GM18861 (cell line): ENCODE measurements around the gene VWA3B.
"Not testable (repeated sequence)": the region's sequence is repeated elsewhere in the genome, so short reads cannot be mapped to it uniquely, and the experiment has no call there.

Experiments
- ATAC-seq: cut with Tn5 transposase; IDR thresholded peaks from one replicate; pipeline ENCODE4 v1.9.1; 2021; ENCODE audit not compliant: unreplicated experiment

The VWA3B gene

DNA sequence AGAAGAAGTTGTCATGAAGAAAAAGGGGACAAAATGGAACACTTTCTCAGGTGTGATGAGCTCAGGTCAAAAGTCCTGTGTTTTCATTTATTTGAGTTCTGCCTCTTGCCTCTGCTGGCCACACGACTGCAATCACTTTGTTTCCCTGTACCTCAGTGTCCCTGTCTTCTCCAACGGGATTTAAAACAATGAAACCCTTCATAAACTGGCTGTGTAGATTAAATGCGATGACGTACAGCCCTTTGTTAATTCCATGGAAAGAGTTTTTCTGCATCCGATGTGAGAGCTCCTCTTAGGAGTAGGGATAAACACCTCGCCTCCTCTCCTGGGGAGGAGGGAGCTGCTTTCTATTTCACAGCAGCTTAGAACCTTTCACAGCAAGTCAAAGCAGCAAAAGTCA is 207.7 kb downstream of the VWA3B start:
- no peak for ATAC-seq

- no peak for ATAC-seq
These were observed 208.3 kb downstream of the VWA3B start for GRCh38 chr2:98295275-98295674.

GRCh38 chr2:98295721-98296414 is 208.9 kb downstream of the VWA3B start:
- ATAC-seq, result no peak

DNA sequence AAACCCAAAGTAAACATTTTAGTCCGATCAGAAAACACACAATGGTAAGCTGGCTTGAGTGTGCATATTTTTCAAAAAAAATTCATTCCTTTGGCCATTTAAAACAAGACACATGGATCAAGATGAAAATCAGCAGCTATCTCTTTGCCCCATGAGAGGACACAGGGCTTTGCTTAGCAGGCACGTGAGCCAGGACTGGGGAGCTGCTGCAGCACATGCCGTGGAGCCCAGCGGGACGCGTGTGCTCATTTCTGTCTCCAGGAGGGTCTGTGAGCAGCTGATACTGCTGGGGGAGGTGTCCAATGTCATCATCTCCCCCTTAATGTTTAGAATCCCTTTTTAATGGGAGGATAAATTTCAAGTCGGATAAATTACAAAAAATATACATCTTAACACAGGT is 209.5 kb downstream of the VWA3B start:
- ATAC-seq, result no peak

GRCh38 chr2:98297817-98298682 is 211.1 kb downstream of the VWA3B start:
- no peak for ATAC-seq

DNA sequence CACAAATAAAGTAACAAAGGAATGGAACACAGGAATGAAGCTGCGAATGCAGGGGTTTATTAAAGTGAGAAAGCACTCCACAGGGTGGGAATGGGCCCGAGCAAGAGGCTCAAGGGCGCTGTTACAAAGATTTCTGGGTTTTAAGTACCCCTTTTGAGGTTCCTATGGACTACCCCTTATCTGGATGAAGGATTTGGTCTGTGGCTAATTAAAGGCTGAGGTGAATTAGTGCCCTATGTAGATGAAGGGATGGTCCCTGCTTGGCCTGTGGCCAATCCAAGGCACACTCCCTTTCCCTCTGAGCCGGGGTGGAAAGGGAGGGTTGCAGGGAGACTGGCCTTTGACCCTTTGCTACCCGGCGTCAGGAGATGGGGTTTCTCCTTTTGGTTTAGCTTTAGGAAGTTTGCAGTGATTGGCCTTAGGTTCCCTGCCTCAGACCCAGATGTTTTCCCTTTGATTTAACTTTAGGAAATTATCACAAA is 211.8 kb downstream of the VWA3B start:
- ATAC-seq, result no peak

DNA sequence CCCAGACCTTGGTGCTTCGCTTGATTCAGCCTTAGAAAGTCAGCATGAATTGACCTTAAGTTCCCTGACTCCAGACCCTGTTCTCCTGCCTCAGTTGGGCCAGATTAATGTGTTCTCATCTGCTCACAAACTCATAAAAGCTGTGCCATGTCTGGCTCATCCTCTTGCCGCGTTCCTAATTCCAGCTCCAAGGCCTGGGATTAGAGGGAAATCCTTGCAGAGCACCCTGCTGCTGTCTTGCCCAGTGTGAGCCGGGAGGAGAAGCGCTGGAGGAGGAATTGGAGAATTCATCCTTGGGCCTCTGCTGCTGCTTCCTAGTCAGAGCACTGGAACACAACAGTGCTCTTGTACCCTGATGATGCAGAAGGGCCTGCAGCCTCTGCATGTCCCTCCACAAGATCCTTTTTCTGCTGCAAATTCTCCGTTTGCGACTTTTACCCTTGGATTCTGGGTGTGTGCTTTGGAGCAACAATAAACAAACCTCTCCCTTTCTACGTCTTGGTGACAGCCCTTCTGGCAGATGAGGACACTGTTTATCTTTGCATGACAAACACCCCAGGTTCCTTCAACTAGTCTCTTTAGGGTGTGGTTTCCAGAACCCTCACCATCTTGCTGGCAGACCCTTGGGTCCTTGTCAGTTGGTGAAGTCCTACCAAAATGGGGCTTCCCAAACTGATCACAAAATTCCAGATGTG is 212.4 kb downstream of the VWA3B start:
- ATAC-seq, result no peak

GRCh38 chr2:98300141-98300874 is 213.3 kb downstream of the VWA3B start:
- no peak for ATAC-seq

DNA sequence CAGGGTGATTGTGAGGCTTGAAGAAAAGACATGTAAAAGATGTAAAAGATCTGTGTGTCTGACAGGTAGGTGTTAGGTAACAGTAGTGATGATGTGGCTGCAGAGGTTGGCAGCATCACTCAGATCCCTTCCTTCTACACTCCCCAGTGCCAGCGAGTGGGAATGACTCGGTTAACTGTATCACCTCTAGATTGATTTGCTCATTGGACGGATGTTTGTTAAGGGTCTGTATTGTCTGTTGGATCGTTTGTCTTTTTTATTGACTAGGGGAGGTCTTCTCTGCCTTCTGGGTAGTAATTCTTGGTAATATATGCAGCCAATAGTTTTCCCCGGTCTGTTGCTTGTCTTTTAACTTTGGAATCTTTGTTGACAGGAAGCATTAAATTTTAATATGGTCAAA is 214.5 kb downstream of the VWA3B start:
- ATAC-seq, result no peak

DNA sequence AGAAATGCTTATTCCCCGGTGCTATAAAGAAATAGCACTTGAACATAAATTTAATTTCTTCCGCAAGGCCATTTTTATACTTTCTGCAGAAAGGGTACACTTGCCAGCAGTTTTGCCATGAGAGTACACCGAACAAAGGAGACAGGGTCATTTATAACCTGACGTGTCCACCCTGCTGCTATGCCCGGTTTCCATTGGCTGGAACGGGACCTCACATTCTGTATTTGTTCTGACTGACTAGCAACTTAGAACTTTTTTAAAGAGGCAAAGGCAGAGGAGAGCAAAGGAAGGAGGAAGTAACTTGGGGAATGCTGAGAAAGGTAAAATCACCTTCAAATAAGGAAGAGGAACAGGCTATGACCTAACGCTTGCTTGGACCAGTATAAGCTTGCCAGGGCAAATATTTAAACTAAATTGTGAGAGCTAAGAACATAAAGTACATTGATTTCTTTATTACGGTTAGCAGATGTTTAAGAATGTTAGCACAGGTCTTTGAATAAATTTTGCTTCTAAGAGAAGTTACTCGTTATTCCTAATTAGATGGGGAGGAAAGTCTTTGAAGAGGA is 220.2 kb downstream of the VWA3B start:
- ATAC-seq, result not testable (repeated sequence)

DNA sequence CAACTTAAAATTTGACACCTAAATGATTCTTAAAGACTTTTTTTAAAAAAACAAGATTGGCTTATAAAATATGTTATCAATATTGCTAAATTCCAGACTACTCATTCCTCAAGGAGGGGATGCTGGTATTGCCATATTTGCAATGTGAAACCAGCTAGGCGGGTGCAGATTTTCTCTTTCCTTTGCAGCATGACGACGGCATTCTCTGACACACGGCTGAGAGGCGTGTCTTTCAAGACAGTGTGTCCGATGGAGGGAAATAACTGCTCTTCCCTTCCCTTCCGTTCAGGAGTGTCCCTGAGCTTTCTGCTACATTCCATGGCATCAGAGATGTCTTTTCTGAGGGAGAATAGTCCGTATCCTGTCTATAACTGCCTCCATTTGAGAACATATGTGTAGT is 221.1 kb downstream of the VWA3B start:
- no peak for ATAC-seq

DNA sequence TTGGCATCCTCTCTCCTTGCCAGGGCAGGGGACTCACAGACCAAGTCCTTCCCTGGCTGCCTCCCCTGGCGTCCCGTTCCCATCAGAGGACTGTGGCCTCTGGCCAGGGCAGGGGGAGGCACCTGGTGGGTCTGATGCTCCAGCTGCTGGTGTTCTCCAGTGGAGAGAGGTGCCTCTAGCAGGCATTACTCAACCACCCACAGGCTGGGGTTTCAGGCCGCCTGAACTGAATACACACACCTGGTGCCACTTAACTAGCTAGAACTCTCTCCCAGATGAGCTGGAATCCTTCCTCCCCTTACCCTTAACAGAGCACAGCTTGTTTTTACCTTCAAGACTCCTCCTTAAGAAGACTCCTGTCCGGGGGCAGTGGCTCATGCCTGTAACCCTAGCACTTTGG is 221.6 kb downstream of the VWA3B start:
- ATAC-seq, result no peak

- ATAC-seq, result no peak
These were observed 222.6 kb downstream of the VWA3B start for GRCh38 chr2:98309580-98309979.

- no peak for ATAC-seq
These were observed 223.0 kb downstream of the VWA3B start for GRCh38 chr2:98310010-98310409.

- no peak for ATAC-seq
These were observed 224.1 kb downstream of the VWA3B start for GRCh38 chr2:98311090-98311489.

- no peak for ATAC-seq
These were observed 225.0 kb downstream of the VWA3B start for GRCh38 chr2:98311771-98312545.

- no peak for ATAC-seq
These were observed 226.7 kb downstream of the VWA3B start for GRCh38 chr2:98313492-98314250.

GRCh38 chr2:98314251-98314650 is 227.3 kb downstream of the VWA3B start:
- ATAC-seq, result no peak

DNA sequence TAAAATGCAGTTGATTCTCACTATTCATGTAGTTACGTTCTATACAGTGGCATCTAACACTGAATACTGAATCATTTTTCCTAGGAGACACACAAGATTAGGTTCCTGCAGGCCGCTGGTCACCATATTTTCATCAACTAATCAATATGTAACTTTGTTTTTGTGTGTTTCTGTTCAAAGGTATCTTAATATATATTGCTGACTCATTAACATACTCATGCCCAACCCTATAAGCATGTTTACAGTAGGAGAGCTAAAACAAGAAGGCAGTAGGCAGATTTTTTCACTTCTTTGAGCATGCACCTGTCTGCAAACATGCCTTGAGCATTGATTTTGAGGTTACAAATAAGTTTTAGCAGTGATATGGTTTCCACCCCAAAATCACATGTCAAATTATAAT is 229.0 kb downstream of the VWA3B start:
- ATAC-seq, result no peak
